Stimulated activated CD8-positive, alpha-beta memory T cell treated with anti-CD3 and anti-CD28 coated beads, Interleukin-15, amount 100 ng/mL, for 4 hours (primary cell): ENCODE measurements around the gene COL3A1.

Source experiments
- DNase-seq, 2 donors: peaks; one replicate each; pipeline ENCODE4 v3.0.0-alpha.2; 2020; ENCODE audit warnings: low read depth in 2 of 2

The COL3A1 gene

GRCh38 chr2:188975497-188976102 is 1.4 kb downstream of the COL3A1 start:
- DNase-seq: no peak

- DNase-seq: no peak
Observed at GRCh38 chr2:188976545-188977268, 2.5 kb downstream of the COL3A1 start.

- no peak for DNase-seq
Observed at GRCh38 chr2:188977317-188977716, 3.1 kb downstream of the COL3A1 start.

- DNase-seq: no peak
Observed at GRCh38 chr2:188978291-188979081, 4.3 kb downstream of the COL3A1 start.

- DNase-seq: no peak
Observed at GRCh38 chr2:188979187-188980114, 5.3 kb downstream of the COL3A1 start.

GRCh38 chr2:188983427-188984064 is 9.4 kb downstream of the COL3A1 start:
- no peak for DNase-seq

- DNase-seq: no peak
Observed at GRCh38 chr2:188984065-188984491, 9.9 kb downstream of the COL3A1 start.

GRCh38 chr2:188984680-188985079 is 10.5 kb downstream of the COL3A1 start:
- no peak for DNase-seq

DNA sequence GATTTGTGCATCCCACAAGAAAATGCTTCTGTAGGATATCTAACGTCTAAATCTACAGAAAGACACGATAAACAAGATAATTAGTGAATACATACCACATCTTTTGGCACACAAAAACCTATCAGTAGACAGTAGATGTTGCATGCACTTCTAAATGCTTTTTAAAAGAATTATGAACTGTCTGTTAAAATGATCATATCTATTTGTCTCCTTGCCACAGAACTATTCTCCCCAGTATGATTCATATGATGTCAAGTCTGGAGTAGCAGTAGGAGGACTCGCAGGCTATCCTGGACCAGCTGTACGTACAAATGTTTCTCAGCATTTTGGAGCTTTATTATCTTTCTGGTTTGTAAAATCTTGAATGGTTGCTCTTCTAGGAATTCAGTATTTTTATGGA is 12.7 kb downstream of the COL3A1 start:
- DNase-seq: no peak

DNA sequence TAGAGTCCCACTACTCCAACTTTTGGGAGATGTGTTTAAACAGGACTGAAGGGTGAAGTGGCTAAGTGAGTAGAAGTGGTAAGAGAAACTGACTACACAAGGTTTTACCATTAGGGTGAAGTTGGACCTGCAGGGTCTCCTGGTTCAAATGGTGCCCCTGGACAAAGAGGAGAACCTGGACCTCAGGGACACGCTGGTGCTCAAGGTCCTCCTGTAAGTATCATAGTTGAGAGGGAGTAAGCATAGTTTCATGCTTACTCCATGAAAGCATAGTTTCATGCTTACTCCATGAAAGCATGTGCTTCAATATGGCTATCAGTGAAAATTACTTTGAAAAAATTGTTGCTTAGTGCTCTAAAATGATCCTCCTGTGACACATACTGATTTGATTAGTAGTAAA is 19.1 kb downstream of the COL3A1 start:
- DNase-seq: no peak

DNA sequence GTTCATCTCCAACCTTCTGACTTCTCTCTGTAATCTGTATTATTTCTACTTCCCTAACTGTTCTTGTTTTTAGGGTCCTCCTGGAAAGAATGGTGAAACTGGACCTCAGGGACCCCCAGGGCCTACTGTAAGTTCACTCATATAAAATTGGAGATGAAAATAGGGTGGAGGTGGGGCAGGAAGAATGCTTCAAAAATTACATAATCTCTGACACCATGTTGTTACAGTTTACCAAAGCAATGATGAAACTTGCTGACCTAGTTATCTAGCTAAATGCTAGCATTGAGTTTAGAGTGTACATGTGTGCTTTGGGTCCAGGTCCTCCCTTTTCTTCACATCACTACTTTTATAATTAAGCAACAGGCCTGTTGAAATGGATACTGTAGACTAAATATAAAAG is 23.1 kb downstream of the COL3A1 start:
- no peak for DNase-seq

DNA sequence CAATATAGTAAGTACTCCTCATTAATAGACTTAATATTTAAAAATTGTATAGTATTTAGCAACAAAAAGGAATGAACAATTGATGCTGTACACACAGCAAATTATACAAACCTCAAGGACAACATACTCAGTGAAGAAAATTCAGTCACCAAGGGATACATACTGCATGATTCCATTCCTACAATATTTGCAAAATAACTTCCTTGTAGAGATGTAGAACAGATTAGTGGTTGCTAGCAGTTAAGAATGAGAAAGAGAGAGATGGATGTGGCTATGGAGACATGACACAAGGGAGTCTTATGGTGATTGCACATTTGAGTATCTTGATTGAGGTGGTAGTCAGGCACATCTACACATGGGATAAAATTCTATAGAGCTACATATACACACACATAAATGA is 26.0 kb downstream of the COL3A1 start:
- DNase-seq: no peak

DNA sequence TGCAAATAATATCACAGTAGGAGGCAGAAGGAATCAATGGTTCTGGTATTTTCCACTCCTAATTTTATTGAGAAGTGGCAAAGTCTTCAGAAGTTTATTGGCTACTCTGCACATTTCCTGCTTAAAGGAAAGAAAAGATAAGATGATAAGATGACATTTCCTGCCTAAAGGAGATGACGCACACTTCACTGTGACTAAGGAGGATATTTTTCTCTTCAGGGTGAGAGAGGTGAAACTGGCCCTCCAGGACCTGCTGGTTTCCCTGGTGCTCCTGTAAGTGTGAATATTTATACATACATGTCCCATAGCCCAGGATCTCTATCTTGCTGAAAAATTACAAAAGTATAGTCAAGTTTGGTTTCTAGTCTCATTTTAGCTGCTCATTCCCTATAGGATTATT is 27.9 kb downstream of the COL3A1 start:
- no peak for DNase-seq

DNA sequence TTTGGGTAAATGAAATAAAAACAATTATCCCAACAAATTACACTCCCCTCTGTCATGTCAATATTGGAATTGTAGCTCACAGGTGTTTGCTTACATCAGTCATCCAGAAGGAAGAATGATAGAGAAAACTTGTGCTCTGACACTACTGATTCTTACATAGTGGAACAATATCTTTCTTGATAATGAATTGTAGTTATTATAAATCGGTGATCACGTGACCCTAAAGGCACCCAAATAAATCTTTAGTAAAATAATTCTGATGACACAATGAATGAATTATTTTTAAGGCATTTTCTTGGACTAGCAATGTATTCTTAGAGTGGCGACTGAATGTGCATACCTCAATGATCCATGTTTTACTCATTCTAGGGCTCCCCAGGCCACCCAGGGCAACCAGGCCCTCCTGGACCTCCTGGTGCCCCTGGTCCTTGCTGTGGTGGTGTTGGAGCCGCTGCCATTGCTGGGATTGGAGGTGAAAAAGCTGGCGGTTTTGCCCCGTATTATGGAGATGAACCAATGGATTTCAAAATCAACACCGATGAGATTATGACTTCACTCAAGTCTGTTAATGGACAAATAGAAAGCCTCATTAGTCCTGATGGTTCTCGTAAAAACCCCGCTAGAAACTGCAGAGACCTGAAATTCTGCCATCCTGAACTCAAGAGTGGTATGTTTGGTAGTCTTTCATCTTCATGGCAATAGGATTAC is 34.5 kb downstream of the COL3A1 start:
- no peak for DNase-seq

DNA sequence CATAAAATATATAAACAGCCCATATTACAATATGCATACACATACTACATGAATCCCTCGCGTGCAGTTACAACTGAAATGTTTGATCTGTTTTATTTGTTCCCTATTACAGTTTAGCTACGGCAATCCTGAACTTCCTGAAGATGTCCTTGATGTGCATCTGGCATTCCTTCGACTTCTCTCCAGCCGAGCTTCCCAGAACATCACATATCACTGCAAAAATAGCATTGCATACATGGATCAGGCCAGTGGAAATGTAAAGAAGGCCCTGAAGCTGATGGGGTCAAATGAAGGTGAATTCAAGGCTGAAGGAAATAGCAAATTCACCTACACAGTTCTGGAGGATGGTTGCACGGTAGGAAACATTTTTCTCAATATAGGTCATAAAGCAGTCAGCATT is 36.4 kb downstream of the COL3A1 start:
- no peak for DNase-seq

DNA sequence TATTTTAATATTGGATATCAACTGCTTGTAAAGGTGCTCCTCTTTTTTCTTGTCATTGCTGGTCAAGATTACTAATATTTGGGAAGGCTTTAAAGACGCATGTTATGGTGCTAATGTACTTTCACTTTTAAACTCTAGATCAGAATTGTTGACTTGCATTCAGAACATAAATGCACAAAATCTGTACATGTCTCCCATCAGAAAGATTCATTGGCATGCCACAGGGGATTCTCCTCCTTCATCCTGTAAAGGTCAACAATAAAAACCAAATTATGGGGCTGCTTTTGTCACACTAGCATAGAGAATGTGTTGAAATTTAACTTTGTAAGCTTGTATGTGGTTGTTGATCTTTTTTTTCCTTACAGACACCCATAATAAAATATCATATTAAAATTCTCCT is 38.2 kb downstream of the COL3A1 start:
- DNase-seq: no peak

- no peak for DNase-seq
Observed at GRCh38 chr2:189013031-189013430, 38.9 kb downstream of the COL3A1 start.

DNA sequence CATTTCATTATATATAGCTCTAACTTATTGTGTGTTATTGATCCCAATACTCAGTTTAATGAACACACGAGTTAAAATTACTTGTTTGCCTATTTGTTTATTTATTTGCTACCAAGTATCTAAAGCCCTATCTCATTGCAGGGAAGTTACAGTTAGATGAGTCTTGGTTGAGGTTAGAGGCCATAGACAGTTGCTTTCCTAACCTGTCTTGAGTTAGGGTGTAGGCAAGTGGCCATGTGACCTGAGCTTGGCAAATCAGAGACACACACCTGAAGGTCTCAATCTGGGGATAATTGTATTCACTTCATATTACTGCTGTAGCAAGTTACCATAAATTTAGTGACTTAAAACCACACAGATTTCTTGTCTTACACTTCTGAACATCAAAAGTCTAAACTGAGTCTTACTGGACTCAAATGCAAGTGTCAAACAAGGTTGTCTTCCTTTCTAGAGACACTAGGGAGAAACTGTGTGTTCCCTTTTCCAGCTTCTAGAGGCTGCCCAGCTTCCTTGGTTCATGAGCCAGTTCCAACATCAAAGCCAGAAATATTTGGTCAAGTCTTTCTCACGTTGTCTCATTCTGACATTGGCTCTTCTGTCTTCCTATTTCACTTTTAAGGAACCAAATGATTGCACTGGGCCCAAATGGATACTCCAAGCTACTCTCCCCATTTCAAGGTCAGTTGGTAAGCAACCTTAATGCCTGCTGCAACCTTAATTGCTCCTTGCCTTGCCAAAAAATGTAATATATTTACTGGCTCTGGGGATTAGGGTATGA is 39.7 kb downstream of the COL3A1 start:
- DNase-seq: no peak

GRCh38 chr2:189014449-189015138 is 40.4 kb downstream of the COL3A1 start:
- DNase-seq: no peak
